ENCODE data around the gene GCSAM.
"Not testable (repeated sequence)": the region's sequence is repeated elsewhere in the genome, so short reads cannot be mapped to it uniquely, and the experiment has no call there.

DNA sequence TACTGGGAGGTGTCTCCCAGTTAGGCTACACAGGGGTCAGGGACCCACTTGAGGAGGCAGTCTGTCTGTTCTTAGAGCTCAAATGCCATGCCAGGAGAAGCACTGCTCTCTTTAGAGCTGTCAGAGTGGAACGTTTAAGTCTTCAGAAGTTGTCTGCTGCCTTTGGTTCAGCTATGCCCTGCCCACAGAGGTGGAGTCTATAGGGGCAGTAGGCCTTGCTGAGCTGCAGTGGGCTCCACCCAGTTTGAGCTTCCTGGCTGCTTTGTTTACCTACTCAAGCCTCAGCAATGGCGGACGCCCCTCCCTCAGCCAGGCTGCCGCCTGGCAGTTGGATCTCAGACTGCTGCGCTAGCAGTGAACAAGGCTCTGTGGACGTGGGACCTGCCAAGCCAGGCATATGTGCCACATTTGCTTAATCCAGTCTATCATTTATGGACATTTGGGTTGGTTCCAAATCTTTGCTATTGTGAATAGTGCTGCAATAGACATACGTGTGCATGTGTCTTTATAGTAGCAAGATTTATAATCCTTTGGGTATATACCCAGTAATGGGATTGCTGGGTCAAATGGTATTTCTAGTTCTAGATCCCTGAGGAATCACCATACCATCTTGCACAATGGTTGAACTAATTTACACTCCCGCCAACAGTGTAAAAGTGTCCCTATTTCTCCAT lies 60.5 kb downstream of the GCSAM start:
- TF ChIP-seq, protein P1, sequence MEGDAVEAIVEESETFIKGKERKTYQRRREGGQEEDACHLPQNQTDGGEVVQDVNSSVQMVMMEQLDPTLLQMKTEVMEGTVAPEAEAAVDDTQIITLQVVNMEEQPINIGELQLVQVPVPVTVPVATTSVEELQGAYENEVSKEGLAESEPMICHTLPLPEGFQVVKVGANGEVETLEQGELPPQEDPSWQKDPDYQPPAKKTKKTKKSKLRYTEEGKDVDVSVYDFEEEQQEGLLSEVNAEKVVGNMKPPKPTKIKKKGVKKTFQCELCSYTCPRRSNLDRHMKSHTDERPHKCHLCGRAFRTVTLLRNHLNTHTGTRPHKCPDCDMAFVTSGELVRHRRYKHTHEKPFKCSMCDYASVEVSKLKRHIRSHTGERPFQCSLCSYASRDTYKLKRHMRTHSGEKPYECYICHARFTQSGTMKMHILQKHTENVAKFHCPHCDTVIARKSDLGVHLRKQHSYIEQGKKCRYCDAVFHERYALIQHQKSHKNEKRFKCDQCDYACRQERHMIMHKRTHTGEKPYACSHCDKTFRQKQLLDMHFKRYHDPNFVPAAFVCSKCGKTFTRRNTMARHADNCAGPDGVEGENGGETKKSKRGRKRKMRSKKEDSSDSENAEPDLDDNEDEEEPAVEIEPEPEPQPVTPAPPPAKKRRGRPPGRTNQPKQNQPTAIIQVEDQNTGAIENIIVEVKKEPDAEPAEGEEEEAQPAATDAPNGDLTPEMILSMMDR (IDR thresholded peaks at IDR 0.05), result not testable (repeated sequence)
- TF ChIP-seq POLR2A (IDR thresholded peaks at IDR 0.05), result not testable (repeated sequence)

All from lower leg skin (tissue), 3 donors.